HCT116 (cell line): ENCODE measurements around the gene VEZF1. TPM values are rescaled to one million over a fixed set of nuclear protein-coding genes. Genes with fewer than 3 reads are reported as not detected.

Source experiments
- ATAC-seq: fragments of 200-7000 bp; cut with Tn5 transposase; 2 replicates; pipeline ENCODE4 v1.9.1; 2020; ENCODE audit warnings: mild to moderate bottlenecking, moderate library complexity
- BruUV-seq: library from RNA; stranded (reverse); fragments of 400-500 nt; replicated peaks from 2 replicates; lab custom pipeline; 2021; lab: Mats Ljungman, UMichigan
- CTCF ChIA-PET: fragments of 300-600 bp; sonication (Branson Sonifier 250); formaldehyde crosslinking; loops from one replicate; lab custom pipeline; 2021; ENCODE audit warnings: antibody characterized with exemption; lab: Charles Lee
- POLR2A ChIA-PET: fragments of 300-600, 350-600 bp; sonication (Branson Sonifier 250); formaldehyde crosslinking; loops from one replicate; lab custom pipeline; 2021; ENCODE audit warnings: antibody characterized with exemption; lab: Charles Lee
- RAD21 ChIA-PET, 2 experiments: fragments of 300-600 bp; sonication (Branson Sonifier 250); formaldehyde crosslinking; loops; one replicate each; lab custom pipeline; 2023; ENCODE audit warnings: low total read pairs in 2 of 2; ENCODE audit not compliant: uncharacterized antibody in 2 of 2, unreplicated experiment in 2 of 2, low non-redundant PET in 1 of 2; lab: Charles Lee
- DNase-seq: peaks from one replicate; pipeline ENCODE4 v3.0.0-alpha.2; 2010; ENCODE audit warnings: low read depth, low spot score
- H2AFZ ChIP-seq: fragments of 200-600 bp; shearing (Covaris generic), sonication (generic); 2 replicates; pipeline ENCODE4 v1.6.1; 2017; ENCODE audit warnings: low read depth, mixed run types, mixed read lengths, antibody characterized with exemption, low read length; ENCODE audit not compliant: poor library complexity, severe bottlenecking
- H3K27ac ChIP-seq: 2 replicates; pipeline ENCODE4 v1.5.1; 2012; ENCODE audit warnings: low read depth, low read length
- H3K27me3 ChIP-seq: fragments of 200-600 bp; sonication (generic); 2 replicates; pipeline ENCODE4 v1.6.1; 2016; ENCODE audit warnings: mixed run types, low read length, mixed read lengths; ENCODE audit not compliant: insufficient read depth
- H3K36me3 ChIP-seq, 2 experiments: fragments of 200-500 bp in 1 of 2; fragments of 200-600 bp in 1 of 2; sonication (Bioruptor generic) in 1 of 2; sonication (generic) in 1 of 2; 2 replicates each; pipeline versions ENCODE4 v1.5.1 to v1.6.1; 2014 to 2016; ENCODE audit warnings: low read length in 2 of 2, inconsistent platforms in 1 of 2, mixed read lengths in 1 of 2, mixed run types in 1 of 2; ENCODE audit not compliant: insufficient read depth in 2 of 2, control insufficient read depth in 1 of 2
- H3K4me1 ChIP-seq, 2 experiments: fragments of 200-600 bp in 1 of 2; sonication (generic) in 1 of 2; 2 replicates each; pipeline versions ENCODE4 v1.5.1 to v1.6.1; 2012 to 2017; ENCODE audit warnings: low read length in 2 of 2, inconsistent platforms in 1 of 2, mild to moderate bottlenecking in 1 of 2, mixed read lengths in 1 of 2, mixed run types in 1 of 2, moderate library complexity in 1 of 2; ENCODE audit not compliant: insufficient read depth in 2 of 2, control insufficient read depth in 1 of 2
- H3K4me2 ChIP-seq: fragments of 200-600 bp; sonication (generic); 2 replicates; pipeline ENCODE4 v1.6.1; 2017; ENCODE audit warnings: mixed run types, low read length, mixed read lengths
- H3K4me3 ChIP-seq, 2 experiments: fragments of 200-600 bp in 1 of 2; sonication (generic) in 1 of 2; replicated peaks in 1 of 2; 2 replicates each; pipeline ENCODE4 v1.5.1; 2011 to 2016; ENCODE audit warnings: low read length in 2 of 2, control low read depth in 1 of 2, low read depth in 1 of 2, mild to moderate bottlenecking in 1 of 2, mixed read lengths in 1 of 2, mixed run types in 1 of 2
- H3K79me2 ChIP-seq: fragments of 200-600 bp; sonication (generic); 2 replicates; pipeline ENCODE4 v1.6.1; 2017; ENCODE audit warnings: mild to moderate bottlenecking, mixed run types, low read length, moderate library complexity, mixed read lengths; ENCODE audit not compliant: insufficient read depth
- H3K9ac ChIP-seq: fragments of 200-600 bp; sonication (generic); 2 replicates; pipeline ENCODE4 v1.6.1; 2016; ENCODE audit warnings: low read length, mixed read lengths
- H3K9me2 ChIP-seq: fragments of 200-600 bp; sonication (generic), shearing (Covaris generic); 2 replicates; pipeline ENCODE4 v1.6.1; 2017; ENCODE audit warnings: mixed run types, mild to moderate bottlenecking, moderate library complexity; ENCODE audit not compliant: insufficient read depth
- H3K9me3 ChIP-seq, 2 experiments: fragments of 200-500 bp in 1 of 2; fragments of 200-600 bp in 1 of 2; sonication (Bioruptor generic) in 1 of 2; sonication (generic) in 1 of 2; 2 replicates each; pipeline ENCODE4 v1.6.1; 2014 to 2017; ENCODE audit warnings: low read length in 2 of 2, mixed read lengths in 2 of 2, inconsistent platforms in 1 of 2, low read depth in 1 of 2, mild to moderate bottlenecking in 1 of 2, mixed run types in 1 of 2, moderate library complexity in 1 of 2; ENCODE audit not compliant: control insufficient read depth in 1 of 2, insufficient read depth in 1 of 2
- H4K20me1 ChIP-seq: fragments of 200-600 bp; sonication (generic), shearing (Covaris generic); 2 replicates; pipeline ENCODE4 v1.6.1; 2017; ENCODE audit warnings: mixed run types, mild to moderate bottlenecking, moderate library complexity; ENCODE audit not compliant: insufficient read depth
- ATF3 ChIP-seq: IDR thresholded peaks from 2 replicates; pipeline ENCODE4 v1.6.1; 2012
- CBX3 ChIP-seq: IDR thresholded peaks from 2 replicates; pipeline ENCODE4 v1.6.1; 2012; ENCODE audit warnings: low read depth
- EGR1 ChIP-seq: IDR thresholded peaks from 2 replicates; pipeline ENCODE4 v1.6.1; 2012; ENCODE audit warnings: low read depth
- ELF1 ChIP-seq: IDR thresholded peaks from 2 replicates; pipeline ENCODE4 v1.6.1; 2012; ENCODE audit warnings: low read depth, borderline replicate concordance
- EZH2phosphoT487 ChIP-seq: fragments of 200-600 bp; IDR thresholded peaks from 2 replicates; pipeline ENCODE4 v1.6.1; 2018; ENCODE audit warnings: antibody characterized with exemption, borderline replicate concordance
- JUND ChIP-seq: IDR thresholded peaks from 2 replicates; pipeline ENCODE4 v1.6.1; 2012
- MAX ChIP-seq: IDR thresholded peaks from 2 replicates; pipeline ENCODE4 v1.6.1; 2012
- POLR2A ChIP-seq: IDR thresholded peaks from 2 replicates; pipeline ENCODE4 v1.7.0; 2011; ENCODE audit warnings: borderline replicate concordance; ENCODE audit not compliant: insufficient read depth, insufficient read length; ENCODE audit errors: extremely low read depth
- POLR2AphosphoS5 ChIP-seq: IDR thresholded peaks from 2 replicates; pipeline ENCODE4 v1.6.1; 2011; ENCODE audit warnings: mild to moderate bottlenecking, low read depth, low read length, moderate library complexity
- RAD21 ChIP-seq: IDR thresholded peaks from 2 replicates; pipeline ENCODE4 v1.6.1; 2012; ENCODE audit warnings: low read depth, mild to moderate bottlenecking
- REST ChIP-seq: IDR thresholded peaks from 2 replicates; pipeline ENCODE4 v1.6.1; 2012; ENCODE audit warnings: low read depth
- SP1 ChIP-seq: IDR thresholded peaks from 2 replicates; pipeline ENCODE4 v1.6.1; 2012; ENCODE audit warnings: low read depth
- TCF7L2 ChIP-seq: IDR thresholded peaks from 2 replicates; pipeline ENCODE4 v1.7.0; 2011; ENCODE audit warnings: borderline replicate concordance, inconsistent platforms; ENCODE audit not compliant: insufficient read depth, insufficient read length; ENCODE audit errors: extremely low read depth
- ZFX ChIP-seq: fragments of 450-650 bp; IDR thresholded peaks from 2 replicates; pipeline ENCODE4 v1.6.1; 2017
- ZNF274 ChIP-seq: fragments of 200-500 bp; sonication (Bioruptor generic); IDR thresholded peaks from 2 replicates; pipeline ENCODE4 v1.6.1; 2014; ENCODE audit warnings: mild to moderate bottlenecking, low read depth, low read length, inconsistent platforms
- intact Hi-C: fragments of 100-400 bp; cut with micrococcal nuclease; formaldehyde crosslinking; loops from 2 replicates; pipeline ENCODE4 v1.10.0; 2022
- total RNA-seq: library from RNA; stranded (reverse); gene quantifications from one replicate; pipeline ENCODE4 v1.2.1, GENCODE V29; 2021; ENCODE audit not compliant: unreplicated experiment

Gene VEZF1
- total RNA-seq, 1 experiment from 2014 or later = 70.2 TPM

GRCh38 chr17:57979076-57979475 lies 9.0 kb downstream of the VEZF1 start (continued):
- TF ChIP-seq ATF3 (no peak), POLR2A (no peak), SP1 (no peak)

- H3K27ac ChIP-seq = no peak overlapping the region
- H3K9me2 ChIP-seq = no peaks in the 10 kb centered on the region
- no peaks in the 10 kb centered on the region for H3K4me1 ChIP-seq
- H3K4me3 ChIP-seq = no peak overlapping the region
- ChIA-PET CTCF (no interaction called here), RAD21 (no interaction called here), POLR2A (interaction anchor here (1.2 kb wide), 1 partner anchor 14 kb away, joined by 3 read pairs; no protein-coding TSS in a partner anchor)
- DNase-seq (no peak), ATAC-seq (no peak)
- H3K27me3 ChIP-seq = no peaks in the 10 kb centered on the region
- no peak for TF ChIP-seq CBX3
- no peak for TF ChIP-seq MAX
- no peak for TF ChIP-seq JUND
- peaks cover 53 to 73% of the 10 kb centered on the region in 2 experiments for H3K36me3 ChIP-seq
- peaks cover 25% of the 10 kb centered on the region for H3K79me2 ChIP-seq
- BruUV-seq = no TSS peak
- H3K9ac ChIP-seq = no peak overlapping the region
- H4K20me1 ChIP-seq = no peaks in the 10 kb centered on the region
- H3K4me2 ChIP-seq = no peak overlapping the region
- intact Hi-C loops = no loop called here
- no peak overlapping the region for H2AFZ ChIP-seq
- H3K9me3 ChIP-seq = no peaks in the 10 kb centered on the region
These were observed 11.5 kb downstream of the VEZF1 start for GRCh38 chr17:57976594-57976993.

GRCh38 chr17:57975044-57975443 lies 13.0 kb downstream of the VEZF1 start:
- no TSS peak for BruUV-seq
- peaks cover 43 to 60% of the 10 kb centered on the region in 2 experiments for H3K36me3 ChIP-seq
- TF ChIP-seq MAX = no peak
- TF ChIP-seq POLR2AphosphoS5 = no peak
- no peak for TF ChIP-seq JUND
- TF ChIP-seq EGR1 = no peak
- TF ChIP-seq ATF3 = no peak
- no peak for TF ChIP-seq ZFX
- no peak for TF ChIP-seq TCF7L2
- no peak for TF ChIP-seq RAD21
- TF ChIP-seq SP1 = no peak
- no peak for TF ChIP-seq POLR2A
- no peak for TF ChIP-seq ZNF274
- TF ChIP-seq CBX3 = no peak
- no peak for TF ChIP-seq EZH2phosphoT487
- no peak for TF ChIP-seq REST
- TF ChIP-seq ELF1 = no peak

More at GRCh38 chr17:57975044-57975443, 13.0 kb downstream of the VEZF1 start:
- no peak overlapping the region for H3K27ac ChIP-seq
- H3K27me3 ChIP-seq = no peaks in the 10 kb centered on the region
- ATAC-seq (no peak), DNase-seq (no peak)
- no peak overlapping the region for H3K9ac ChIP-seq
- intact Hi-C loops = no loop called here
- no peaks in the 10 kb centered on the region for H4K20me1 ChIP-seq
- H3K9me2 ChIP-seq = no peaks in the 10 kb centered on the region
- ChIA-PET CTCF (no interaction called here), RAD21 (no interaction called here), POLR2A (interaction anchor here (1.2 kb wide), 1 partner anchor 18 kb away, joined by 3 read pairs; no protein-coding TSS in a partner anchor)
- peaks cover 10% of the 10 kb centered on the region; the same call in 1 of the 2 replicates for H3K79me2 ChIP-seq
- H3K4me1 ChIP-seq = peaks cover 0 to 7% of the 10 kb centered on the region in 2 experiments; a peak in 1 of 4 replicates
- H3K4me2 ChIP-seq = no peak overlapping the region
- no peaks in the 10 kb centered on the region for H3K9me3 ChIP-seq
- no peak overlapping the region for H2AFZ ChIP-seq
- no peak overlapping the region for H3K4me3 ChIP-seq
